NCI-H1694 (cell line): ENCODE results near the gene ARIH1.
"Not testable (repeated sequence)": the region's sequence is repeated elsewhere in the genome, so short reads cannot be mapped to it uniquely, and the experiment has no call there.

Experiments used
- DNase-seq: peaks from one replicate; lab custom pipeline; 2025; lab: John Stamatoyannopoulos, UW

ARIH1 gene

GRCh38 chr15:72608084-72608483 lies 134.0 kb downstream of the ARIH1 start:
- not testable (repeated sequence) for DNase-seq

- DNase-seq: no peak
These were observed 135.7 kb downstream of the ARIH1 start for GRCh38 chr15:72609862-72610261.

- DNase-seq: not testable (repeated sequence)
These were observed 138.2 kb downstream of the ARIH1 start for GRCh38 chr15:72612324-72612723.

- no peak for DNase-seq
These were observed 140.8 kb downstream of the ARIH1 start for GRCh38 chr15:72614810-72615532.

DNA sequence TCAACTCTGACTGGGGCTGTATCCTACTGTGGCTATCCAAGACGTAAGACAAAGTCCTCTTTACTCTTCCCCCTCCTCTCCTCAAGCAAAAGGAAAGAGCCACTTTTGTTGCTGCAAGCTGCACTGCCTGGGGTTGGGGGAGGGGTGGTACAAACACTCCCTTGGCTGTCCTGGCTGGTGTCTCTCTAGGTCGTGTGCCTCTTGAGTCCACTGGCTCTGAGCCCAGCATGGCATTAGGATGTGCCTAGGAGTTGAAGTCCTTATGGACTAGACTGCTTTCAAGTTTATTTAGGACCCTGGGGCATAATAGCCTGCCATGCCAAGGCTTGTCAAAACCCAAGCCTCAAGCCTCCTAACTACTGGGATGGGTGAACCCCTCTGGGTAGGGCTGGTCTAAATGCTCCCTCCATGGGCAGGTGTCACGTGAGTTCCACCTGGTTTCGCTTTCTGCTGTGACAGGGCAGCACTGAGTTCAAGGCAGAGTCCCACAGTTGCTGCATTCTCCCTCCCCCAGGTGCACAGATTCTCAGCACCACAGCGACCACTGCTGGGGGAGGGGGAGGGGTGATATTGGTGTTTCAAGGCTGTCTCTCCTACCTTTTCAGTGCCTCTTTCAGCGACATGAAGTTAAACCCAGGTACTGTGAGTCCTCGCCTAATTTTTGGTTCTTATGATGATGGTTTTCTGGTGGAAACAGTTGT lies 141.6 kb downstream of the ARIH1 start:
- not testable (repeated sequence) for DNase-seq

GRCh38 chr15:72616491-72617210 lies 142.5 kb downstream of the ARIH1 start:
- DNase-seq: no peak

DNA sequence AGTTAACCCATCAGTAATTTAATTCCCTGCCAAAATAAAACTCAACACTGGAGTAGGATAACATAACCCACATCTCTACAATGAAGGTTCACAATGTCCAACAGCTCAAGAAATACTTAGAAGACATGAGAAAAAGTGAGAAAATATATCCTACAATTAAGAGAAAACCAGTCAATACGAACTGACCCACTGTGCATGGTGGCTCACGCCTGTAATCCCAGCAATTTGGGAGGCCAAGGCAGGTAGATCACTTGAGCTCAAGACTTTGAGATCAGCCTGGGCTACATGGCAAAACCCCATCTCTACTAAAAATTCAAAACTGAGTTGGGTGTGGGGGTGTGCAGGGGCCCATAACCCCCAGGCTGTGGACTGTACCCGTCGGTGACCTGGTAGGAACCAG lies 149.7 kb downstream of the ARIH1 start:
- not testable (repeated sequence) for DNase-seq

DNA sequence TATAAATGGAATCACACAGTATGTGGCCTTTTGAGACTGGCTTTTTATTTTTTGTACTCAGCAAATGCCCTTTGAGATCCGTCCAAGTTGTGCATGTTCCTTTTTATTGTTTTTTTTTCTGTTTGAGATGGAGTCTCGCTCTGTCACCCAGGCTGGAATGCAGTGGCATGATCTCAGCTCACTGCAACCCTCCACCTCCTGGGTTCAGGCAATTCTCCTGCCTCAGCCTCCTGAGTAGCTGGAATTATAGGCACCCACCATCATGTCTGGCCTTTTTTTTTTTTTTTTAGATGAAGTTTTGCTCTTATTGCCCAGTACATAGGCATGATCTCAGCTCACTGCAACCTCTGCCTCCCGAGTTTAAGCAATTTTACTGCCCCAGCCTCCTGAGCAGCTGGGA lies 152.0 kb downstream of the ARIH1 start:
- DNase-seq: not testable (repeated sequence)

- DNase-seq: not testable (repeated sequence)
These were observed 154.3 kb downstream of the ARIH1 start for GRCh38 chr15:72628249-72629067.

DNA sequence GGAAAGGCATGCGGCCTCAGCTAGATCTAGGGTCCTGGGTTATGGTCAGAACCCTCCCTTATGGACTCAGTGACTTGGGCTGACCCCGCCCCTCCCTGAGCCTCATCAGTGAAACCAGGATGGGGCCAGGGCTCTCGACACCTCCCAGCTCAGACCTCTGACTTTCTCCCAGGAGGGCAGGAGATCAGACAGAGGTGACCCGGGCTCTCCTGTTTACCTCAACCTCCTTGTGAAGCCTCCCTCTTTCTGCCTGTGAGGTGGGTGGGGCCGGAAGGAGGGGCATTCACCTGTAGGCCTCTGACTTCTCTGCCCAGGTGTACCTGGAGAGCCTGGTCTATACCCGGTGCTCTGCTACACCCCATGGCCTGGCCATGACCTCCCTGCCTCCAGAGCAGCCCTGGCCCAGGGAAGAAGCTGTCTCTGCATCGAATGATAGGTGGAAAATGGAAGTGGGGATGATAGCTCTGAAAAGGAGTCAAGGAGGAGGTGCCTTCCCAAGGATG lies 155.0 kb downstream of the ARIH1 start:
- not testable (repeated sequence) for DNase-seq

GRCh38 chr15:72636519-72637282 lies 162.6 kb downstream of the ARIH1 start:
- not testable (repeated sequence) for DNase-seq

DNA sequence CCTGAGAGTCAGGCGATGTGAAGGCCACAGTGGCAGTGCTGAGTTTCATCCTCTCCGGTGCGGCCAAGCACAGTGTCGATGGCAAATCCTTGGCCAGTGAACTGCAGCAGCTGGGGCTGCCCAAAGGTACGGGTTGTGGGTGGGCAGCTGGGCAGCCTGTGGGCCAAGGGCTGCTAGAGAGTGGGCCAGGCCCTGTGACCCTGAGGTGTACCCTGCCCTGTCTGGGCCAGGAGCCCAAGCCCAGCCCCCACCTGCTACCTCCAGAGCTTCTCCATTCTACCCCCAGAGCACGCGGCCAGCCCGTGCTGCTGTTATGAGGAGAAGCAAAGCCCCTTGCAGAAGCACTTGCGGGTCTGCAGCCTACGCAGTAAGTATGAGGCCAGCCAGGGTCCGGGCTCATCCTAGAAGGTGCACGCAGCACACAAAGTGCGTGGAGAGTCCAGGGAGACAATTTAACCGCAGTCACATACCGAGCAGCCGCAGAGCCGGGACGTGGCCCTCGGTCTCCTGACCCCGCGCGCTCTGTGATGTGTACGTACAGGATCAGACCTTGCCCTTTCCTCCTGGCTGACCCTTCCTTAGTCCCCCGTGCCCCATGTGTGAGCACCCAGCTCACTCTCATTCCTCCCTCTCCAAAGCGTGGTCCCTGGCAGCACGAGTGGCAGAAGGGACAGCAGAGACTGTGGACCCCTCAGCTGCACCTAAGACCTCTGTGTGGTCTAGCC lies 165.8 kb downstream of the ARIH1 start:
- not testable (repeated sequence) for DNase-seq

- not testable (repeated sequence) for DNase-seq
These were observed 168.1 kb downstream of the ARIH1 start for GRCh38 chr15:72642271-72642670.

DNA sequence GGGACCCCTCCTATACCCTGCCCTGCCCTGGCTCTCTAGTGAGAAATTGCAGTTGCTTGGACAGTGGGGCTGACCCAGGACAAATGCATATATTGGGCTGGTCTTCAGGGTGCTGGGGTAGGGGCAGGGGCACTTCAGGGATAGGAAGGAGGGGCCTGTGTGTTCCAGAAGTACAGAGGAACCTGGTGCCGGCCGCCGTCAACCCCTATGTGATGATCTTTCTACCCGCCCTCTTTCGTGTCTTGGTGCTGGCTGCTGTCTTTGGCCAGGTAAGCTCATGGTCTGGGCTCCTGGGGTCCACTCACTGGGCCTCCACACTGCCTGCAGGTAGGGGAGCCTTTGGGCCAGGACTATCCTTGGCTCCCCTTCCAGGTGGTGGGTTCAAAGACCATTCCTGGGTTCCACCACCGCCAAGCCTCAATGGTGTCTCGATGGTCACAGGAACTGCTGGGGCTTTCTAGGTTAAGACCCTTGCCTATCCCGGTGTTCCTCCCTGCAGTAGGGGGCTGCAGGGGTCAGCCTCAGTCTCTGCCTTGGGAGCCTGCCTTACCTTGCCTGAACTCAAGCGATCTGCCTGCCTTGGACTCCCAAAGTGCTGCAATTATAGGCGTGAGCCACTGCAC lies 174.6 kb downstream of the ARIH1 start:
- not testable (repeated sequence) for DNase-seq
